Panc1 (cell line): Measurements from ENCODE around the gene MAGEA10.

Experiments
- POLR2AphosphoS5 ChIP-seq: IDR thresholded peaks from 2 replicates; pipeline ENCODE4 v1.6.1; 2012; ENCODE audit warnings: mild to moderate bottlenecking, low read depth, low read length, moderate library complexity
- SIN3A ChIP-seq: IDR thresholded peaks from 2 replicates; pipeline ENCODE4 v1.6.1; 2012; ENCODE audit warnings: low read depth, mild to moderate bottlenecking, low read length, moderate library complexity, borderline replicate concordance; ENCODE audit not compliant: insufficient read depth
- TCF7L2 ChIP-seq: IDR thresholded peaks from 2 replicates; pipeline ENCODE4 v1.6.1; 2011; ENCODE audit warnings: mild to moderate bottlenecking, low read depth, low read length, inconsistent platforms
- TF ChIP-seq, protein P1 (sequence below): fragments of 450-650 bp; IDR thresholded peaks from 2 replicates; pipeline ENCODE4 v1.5.1; 2017; ENCODE audit warnings: mild to moderate bottlenecking

DNA sequence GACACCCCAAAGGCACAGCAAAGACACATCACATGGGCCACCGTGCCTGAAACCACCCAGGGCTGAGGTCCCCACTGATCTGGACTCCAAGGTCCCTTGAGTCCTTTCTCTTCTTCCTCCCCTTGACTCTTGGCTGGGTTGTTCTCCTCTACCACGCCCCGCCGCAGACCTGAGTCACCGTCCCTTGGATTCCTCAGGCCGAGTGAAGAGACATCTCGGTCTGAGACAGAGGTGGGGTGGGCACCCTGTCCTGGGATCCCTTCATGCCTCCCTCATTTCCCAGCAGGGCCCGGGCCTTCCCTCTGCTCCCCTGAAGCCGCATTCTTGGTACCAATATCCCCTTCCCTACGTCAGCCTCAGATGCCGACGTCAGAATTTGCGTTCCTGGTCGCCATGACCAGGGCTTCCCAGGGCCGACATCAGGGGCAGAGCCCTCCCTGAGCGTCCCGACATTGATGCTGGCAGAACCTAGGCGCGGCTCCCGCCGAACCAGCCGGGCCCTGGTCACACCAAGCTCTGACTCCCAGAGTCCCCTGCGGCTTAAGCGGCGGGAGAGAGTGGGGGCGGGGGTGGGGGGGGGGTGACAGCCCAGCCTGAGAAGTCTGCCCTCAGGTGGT lies 498 bp downstream of the MAGEA10 start:
- TF ChIP-seq, protein P1, sequence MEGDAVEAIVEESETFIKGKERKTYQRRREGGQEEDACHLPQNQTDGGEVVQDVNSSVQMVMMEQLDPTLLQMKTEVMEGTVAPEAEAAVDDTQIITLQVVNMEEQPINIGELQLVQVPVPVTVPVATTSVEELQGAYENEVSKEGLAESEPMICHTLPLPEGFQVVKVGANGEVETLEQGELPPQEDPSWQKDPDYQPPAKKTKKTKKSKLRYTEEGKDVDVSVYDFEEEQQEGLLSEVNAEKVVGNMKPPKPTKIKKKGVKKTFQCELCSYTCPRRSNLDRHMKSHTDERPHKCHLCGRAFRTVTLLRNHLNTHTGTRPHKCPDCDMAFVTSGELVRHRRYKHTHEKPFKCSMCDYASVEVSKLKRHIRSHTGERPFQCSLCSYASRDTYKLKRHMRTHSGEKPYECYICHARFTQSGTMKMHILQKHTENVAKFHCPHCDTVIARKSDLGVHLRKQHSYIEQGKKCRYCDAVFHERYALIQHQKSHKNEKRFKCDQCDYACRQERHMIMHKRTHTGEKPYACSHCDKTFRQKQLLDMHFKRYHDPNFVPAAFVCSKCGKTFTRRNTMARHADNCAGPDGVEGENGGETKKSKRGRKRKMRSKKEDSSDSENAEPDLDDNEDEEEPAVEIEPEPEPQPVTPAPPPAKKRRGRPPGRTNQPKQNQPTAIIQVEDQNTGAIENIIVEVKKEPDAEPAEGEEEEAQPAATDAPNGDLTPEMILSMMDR, result no peak
- TF ChIP-seq SIN3A, result no peak
- no peak for TF ChIP-seq POLR2AphosphoS5
- no peak for TF ChIP-seq TCF7L2
